ENCODE measurements around the gene GMPR. TPM values are rescaled to one million over a fixed set of nuclear protein-coding genes. Genes with fewer than 3 reads are reported as not detected.

Gene GMPR
- total RNA-seq, 1 experiment from 2014 or later: 24.0 TPM

DNA sequence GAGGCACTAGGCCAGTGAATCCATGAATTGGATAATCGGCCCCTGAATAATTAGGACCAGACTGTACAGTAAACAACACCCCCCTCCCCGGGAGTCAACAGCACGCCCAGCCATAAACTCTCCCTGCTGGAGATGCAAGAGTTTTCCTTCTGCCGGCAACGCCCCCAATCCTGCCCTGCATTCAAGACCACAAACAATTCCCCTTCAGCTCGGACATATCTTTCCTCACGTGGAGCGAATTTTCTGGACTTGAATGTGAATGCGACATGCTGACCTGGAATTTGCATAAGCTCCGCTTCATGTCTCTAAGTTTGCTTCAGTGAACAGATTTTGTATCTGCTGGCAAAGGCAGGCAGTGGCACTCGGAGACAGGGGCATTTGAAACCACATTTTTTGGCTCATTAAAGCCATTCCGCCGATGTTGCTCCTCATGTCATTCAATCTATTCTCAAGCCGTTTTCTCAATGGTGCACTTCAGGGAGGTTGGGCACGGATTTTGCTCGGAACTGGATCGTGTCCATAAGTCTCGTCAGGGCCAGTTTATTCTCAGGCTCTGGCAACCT is 38.0 kb upstream of the GMPR start (continued):
- TF ChIP-seq CTCF (IDR thresholded peaks at IDR 0.05 in 2 of 3, conservative IDR thresholded peaks at IDR 0.05 in 1 of 3; ENCODE audit: borderline replicate concordance in 1 of 3, insufficient read depth in 1 of 3, low read depth in 2 of 3, low read length in 2 of 3) (no peak), TCF7L2 (IDR thresholded peaks at IDR 0.05; ENCODE audit: borderline replicate concordance, extremely low read depth, insufficient read depth, insufficient read length) (no peak), EGR1 (IDR thresholded peaks at IDR 0.05; ENCODE audit: low read depth) (no peak), SP1 (IDR thresholded peaks at IDR 0.05; ENCODE audit: low read depth) (no peak), SRF (IDR thresholded peaks at IDR 0.05; ENCODE audit: low read depth) (no peak), CBX3 (IDR thresholded peaks at IDR 0.05; ENCODE audit: low read depth) (no peak), ELF1 (IDR thresholded peaks at IDR 0.05; ENCODE audit: borderline replicate concordance, low read depth) (no peak)

DNA sequence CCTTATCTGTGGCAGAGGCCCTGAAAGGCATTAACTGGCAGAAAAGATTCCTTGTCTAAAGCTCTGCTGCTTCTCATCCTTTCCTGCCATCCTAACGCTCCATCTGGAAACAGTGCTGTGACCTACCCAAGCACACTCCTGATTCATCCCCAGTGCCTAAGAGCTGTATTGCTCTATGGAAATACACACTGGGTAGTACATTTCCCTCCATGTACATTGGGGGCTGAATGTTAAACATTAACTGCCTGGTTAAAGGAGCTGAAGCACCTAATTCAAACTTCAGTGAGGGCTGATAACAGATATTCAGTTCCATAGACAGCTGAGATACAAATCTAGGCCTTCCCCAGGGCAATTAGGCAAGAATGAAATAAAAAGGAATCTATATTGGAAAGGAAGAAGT is 36.7 kb upstream of the GMPR start:
- peaks cover 0 to 1% of the 10 kb centered on the region in 2 experiments; a peak in 1 of 4 replicates for H3K4me1 ChIP-seq (ENCODE audit: control insufficient read depth in 1 of 2, insufficient read depth in 2 of 2, low read length in 2 of 2)
- H3K79me2 ChIP-seq (ENCODE audit: insufficient read depth, low read length): no peaks in the 10 kb centered on the region
- TF ChIP-seq POLR2AphosphoS5 (IDR thresholded peaks at IDR 0.05; ENCODE audit: low read depth, low read length) (no peak), RAD21 (IDR thresholded peaks at IDR 0.05; ENCODE audit: low read depth) (no peak), REST (IDR thresholded peaks at IDR 0.05; ENCODE audit: low read depth) (no peak), ELF1 (IDR thresholded peaks at IDR 0.05; ENCODE audit: borderline replicate concordance, low read depth) (no peak), EGR1 (IDR thresholded peaks at IDR 0.05; ENCODE audit: low read depth) (no peak), SP1 (IDR thresholded peaks at IDR 0.05; ENCODE audit: low read depth) (no peak), ZNF274 (IDR thresholded peaks at IDR 0.05; ENCODE audit: low read depth, low read length) (no peak), EZH2 (IDR thresholded peaks at IDR 0.05) (no peak), JUND (IDR thresholded peaks at IDR 0.05) (no peak), POLR2A (IDR thresholded peaks at IDR 0.05; ENCODE audit: borderline replicate concordance, extremely low read depth, insufficient read depth, insufficient read length) (no peak), TCF7L2 (IDR thresholded peaks at IDR 0.05; ENCODE audit: borderline replicate concordance, extremely low read depth, insufficient read depth, insufficient read length) (no peak), CEBPB (IDR thresholded peaks at IDR 0.05; ENCODE audit: low read depth) (no peak)
- TF ChIP-seq, protein P1, sequence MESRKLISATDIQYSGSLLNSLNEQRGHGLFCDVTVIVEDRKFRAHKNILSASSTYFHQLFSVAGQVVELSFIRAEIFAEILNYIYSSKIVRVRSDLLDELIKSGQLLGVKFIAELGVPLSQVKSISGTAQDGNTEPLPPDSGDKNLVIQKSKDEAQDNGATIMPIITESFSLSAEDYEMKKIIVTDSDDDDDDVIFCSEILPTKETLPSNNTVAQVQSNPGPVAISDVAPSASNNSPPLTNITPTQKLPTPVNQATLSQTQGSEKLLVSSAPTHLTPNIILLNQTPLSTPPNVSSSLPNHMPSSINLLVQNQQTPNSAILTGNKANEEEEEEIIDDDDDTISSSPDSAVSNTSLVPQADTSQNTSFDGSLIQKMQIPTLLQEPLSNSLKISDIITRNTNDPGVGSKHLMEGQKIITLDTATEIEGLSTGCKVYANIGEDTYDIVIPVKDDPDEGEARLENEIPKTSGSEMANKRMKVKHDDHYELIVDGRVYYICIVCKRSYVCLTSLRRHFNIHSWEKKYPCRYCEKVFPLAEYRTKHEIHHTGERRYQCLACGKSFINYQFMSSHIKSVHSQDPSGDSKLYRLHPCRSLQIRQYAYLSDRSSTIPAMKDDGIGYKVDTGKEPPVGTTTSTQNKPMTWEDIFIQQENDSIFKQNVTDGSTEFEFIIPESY (IDR thresholded peaks at IDR 0.05; ENCODE audit: extremely low read depth, insufficient replicate concordance, low read length): no peak
- TF ChIP-seq, protein P2, sequence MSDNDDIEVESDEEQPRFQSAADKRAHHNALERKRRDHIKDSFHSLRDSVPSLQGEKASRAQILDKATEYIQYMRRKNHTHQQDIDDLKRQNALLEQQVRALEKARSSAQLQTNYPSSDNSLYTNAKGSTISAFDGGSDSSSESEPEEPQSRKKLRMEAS (IDR thresholded peaks at IDR 0.05): no peak
- H3K27ac ChIP-seq (ENCODE audit: low read depth, low read length): no peak overlapping the region
- H3K9me2 ChIP-seq (ENCODE audit: insufficient read depth): no peaks in the 10 kb centered on the region
- no peaks in the 10 kb centered on the region for H3K36me3 ChIP-seq (ENCODE audit: control insufficient read depth in 1 of 2, insufficient read depth in 2 of 2, low read length in 2 of 2)
- H3K9ac ChIP-seq (ENCODE audit: low read length): no peak overlapping the region
- ATAC-seq: no peak
- BruUV-seq (replicated peaks): no TSS peak
- RAD21 ChIA-PET (ENCODE audit: low non-redundant PET in 1 of 2, low total read pairs in 2 of 2, uncharacterized antibody in 2 of 2, unreplicated experiment in 2 of 2): no interaction called here
- no peaks in the 10 kb centered on the region for H3K27me3 ChIP-seq (ENCODE audit: insufficient read depth, low read length)
- no peaks in the 10 kb centered on the region for H3K9me3 ChIP-seq (ENCODE audit: control insufficient read depth in 1 of 2, insufficient read depth in 1 of 2, low read depth in 1 of 2, low read length in 2 of 2)
- no peak overlapping the region for H2AFZ ChIP-seq (ENCODE audit: low read depth, low read length, poor library complexity, severe bottlenecking)
- no peak for DNase-seq (ENCODE audit: low read depth, low spot score)
- intact Hi-C loops (cut with micrococcal nuclease): no loop called here
- POLR2A ChIA-PET: no interaction called here
- no peaks in the 10 kb centered on the region for H4K20me1 ChIP-seq (ENCODE audit: insufficient read depth)
- CTCF ChIA-PET: no interaction called here
- H3K4me3 ChIP-seq (replicated peaks in 1 of 2; ENCODE audit: low read depth in 1 of 2, low read length in 2 of 2): no peak overlapping the region
- no peak overlapping the region for H3K4me2 ChIP-seq (ENCODE audit: low read length)
